Caco-2 (cell line): Measurements from ENCODE around the gene PLXNA4. TPM values are rescaled to one million over a fixed set of nuclear protein-coding genes. Genes with fewer than 3 reads are reported as not detected.

Source experiments
- BruUV-seq: library from RNA; stranded (reverse); fragments of 400-500 nt; replicated peaks from 2 replicates; lab custom pipeline; 2021; lab: Mats Ljungman, UMichigan
- CTCF ChIA-PET: fragments of 300-600 bp; sonication (Branson Sonifier 250); formaldehyde crosslinking; loops from one replicate; lab custom pipeline; 2022; ENCODE audit warnings: antibody characterized with exemption; lab: Charles Lee
- POLR2A ChIA-PET: fragments of 300-600 bp; sonication (Branson Sonifier 250); formaldehyde crosslinking; loops from one replicate; lab custom pipeline; 2022; ENCODE audit warnings: antibody characterized with exemption; lab: Charles Lee
- DNase-seq, 2 experiments: peaks; one replicate each; pipeline versions ENCODE4 v3.0.0 to v3.0.0-alpha.2; 2020 to 2022
- H3K27me3 ChIP-seq: replicated peaks from 2 replicates; pipeline ENCODE4 v1.6.0; 2011; ENCODE audit warnings: low read length; ENCODE audit not compliant: control insufficient read depth, insufficient read depth
- H3K36me3 ChIP-seq: 2 replicates; pipeline ENCODE4 v1.5.1; 2011; ENCODE audit warnings: low read length; ENCODE audit not compliant: control insufficient read depth, insufficient read depth
- H3K4me1 ChIP-seq: fragments of 250-450 bp; sonication (Bioruptor Pico); 2 replicates; pipeline ENCODE4 v1.5.1; 2020; ENCODE audit warnings: mild to moderate bottlenecking
- H3K4me3 ChIP-seq: 2 replicates; pipeline ENCODE4 v1.5.1; 2011; ENCODE audit warnings: low read depth, mild to moderate bottlenecking, control low read depth, low read length
- H3K9me3 ChIP-seq: fragments of 250-450 bp; sonication (Bioruptor Pico); 2 replicates; pipeline ENCODE4 v1.5.1; 2020; ENCODE audit warnings: mild to moderate bottlenecking, moderate library complexity
- H3K27ac Mint-ChIP-seq: one replicate; pipeline ENCODE4 v1.8.0; 2022; ENCODE audit warnings: mixed read lengths; ENCODE audit not compliant: unreplicated experiment
- H3K27me3 Mint-ChIP-seq: one replicate; pipeline ENCODE4 v1.8.0; 2022; ENCODE audit warnings: mixed read lengths; ENCODE audit not compliant: insufficient read depth, unreplicated experiment
- H3K36me3 Mint-ChIP-seq: one replicate; pipeline ENCODE4 v1.8.0; 2022; ENCODE audit warnings: mild to moderate bottlenecking, mixed read lengths; ENCODE audit not compliant: insufficient read depth, unreplicated experiment
- H3K4me1 Mint-ChIP-seq: one replicate; pipeline ENCODE4 v1.8.0; 2022; ENCODE audit warnings: low read depth, mixed read lengths; ENCODE audit not compliant: unreplicated experiment
- H3K4me3 Mint-ChIP-seq: one replicate; pipeline ENCODE4 v1.8.0; 2022; ENCODE audit warnings: mild to moderate bottlenecking, moderate library complexity, mixed read lengths; ENCODE audit not compliant: unreplicated experiment
- H3K9me3 Mint-ChIP-seq: one replicate; pipeline ENCODE4 v1.8.0; 2022; ENCODE audit warnings: mixed read lengths; ENCODE audit not compliant: unreplicated experiment
- CTCF ChIP-seq, 2 experiments: fragments of 200-600 bp in 1 of 2; IDR thresholded peaks; 1 replicate in 1 of 2; 2 replicates in 1 of 2; pipeline versions ENCODE4 v1.5.1 to v1.8.0; 2011 to 2022; ENCODE audit warnings: antibody characterized with exemption in 1 of 2, control low read depth in 1 of 2, inconsistent platforms in 1 of 2, low read depth in 1 of 2, low read length in 1 of 2, mild to moderate bottlenecking in 1 of 2, moderate library complexity in 1 of 2; ENCODE audit not compliant: insufficient read depth in 1 of 2, severe bottlenecking in 1 of 2, unreplicated experiment in 1 of 2
- intact Hi-C: fragments of 100-400 bp; cut with micrococcal nuclease; formaldehyde crosslinking; loops from one replicate; pipeline ENCODE4 v1.10.0; 2022; ENCODE audit not compliant: unreplicated experiment
- total RNA-seq: library from RNA; stranded (reverse); gene quantifications from 2 replicates; pipeline ENCODE4 v1.2.3, GENCODE V29; 2022

Gene PLXNA4
- total RNA-seq, 1 experiment from 2014 or later = 0.43 TPM

- Mint-ChIP-seq H3K4me1 (no peaks in the 10 kb centered on the region), H3K27me3 (peaks cover 40% of the 10 kb centered on the region)
- DNase-seq = no peak
Measured at GRCh38 chr7:132162556-132163144, 413.6 kb downstream of the PLXNA4 start.

GRCh38 chr7:132161976-132162375, 414.3 kb downstream of the PLXNA4 start:
- Histone ChIP-seq H3K36me3 (no peaks in the 10 kb centered on the region), H3K4me3 (no peak overlapping the region), H3K9me3 (no peaks in the 10 kb centered on the region), H3K27me3 (no peaks in the 10 kb centered on the region; the same call in none of the 2 replicates), H3K4me1 (no peaks in the 10 kb centered on the region)
- Mint-ChIP-seq H3K4me1 (no peaks in the 10 kb centered on the region), H3K9me3 (no peaks in the 10 kb centered on the region), H3K36me3 (no peaks in the 10 kb centered on the region), H3K4me3 (no peak overlapping the region), H3K27me3 (peaks cover 42% of the 10 kb centered on the region), H3K27ac (no peak overlapping the region)
- no TSS peak for BruUV-seq
- intact Hi-C loops = no loop called here
- no peak for DNase-seq
- no peak for TF ChIP-seq CTCF (IDR thresholded peaks at IDR 0.05; ENCODE audit: insufficient read depth in 1 of 2, low read depth in 1 of 2, low read length in 1 of 2, severe bottlenecking in 1 of 2, unreplicated experiment in 1 of 2)
- ChIA-PET CTCF (no interaction called here), POLR2A (no interaction called here)

More at GRCh38 chr7:132162556-132163144, 413.6 kb downstream of the PLXNA4 start:
- no peaks in the 10 kb centered on the region; the same call in none of the 2 replicates for H3K27me3 ChIP-seq
- H3K4me1 ChIP-seq = no peaks in the 10 kb centered on the region
- BruUV-seq = no TSS peak
- intact Hi-C loops = no loop called here
- Mint-ChIP-seq H3K36me3 (peaks cover 1% of the 10 kb centered on the region), H3K9me3 (no peaks in the 10 kb centered on the region), H3K27ac (no peak overlapping the region), H3K4me3 (no peak overlapping the region)
- H3K4me3 ChIP-seq = no peak overlapping the region
- no peak for TF ChIP-seq CTCF (IDR thresholded peaks at IDR 0.05; ENCODE audit: insufficient read depth in 1 of 2, low read depth in 1 of 2, low read length in 1 of 2, severe bottlenecking in 1 of 2, unreplicated experiment in 1 of 2)
- H3K9me3 ChIP-seq = no peaks in the 10 kb centered on the region
- no peaks in the 10 kb centered on the region for H3K36me3 ChIP-seq
- ChIA-PET CTCF (no interaction called here), POLR2A (no interaction called here)

- no peaks in the 10 kb centered on the region for H3K9me3 Mint-ChIP-seq
- no peak overlapping the region for H3K27ac Mint-ChIP-seq
- H3K9me3 ChIP-seq = no peaks in the 10 kb centered on the region
- no peak for TF ChIP-seq CTCF (IDR thresholded peaks at IDR 0.05; ENCODE audit: insufficient read depth in 1 of 2, low read depth in 1 of 2, low read length in 1 of 2, severe bottlenecking in 1 of 2, unreplicated experiment in 1 of 2)
- H3K36me3 Mint-ChIP-seq = no peaks in the 10 kb centered on the region
- H3K27me3 ChIP-seq = no peaks in the 10 kb centered on the region; the same call in none of the 2 replicates
- no peak for DNase-seq
- no peaks in the 10 kb centered on the region for H3K4me1 ChIP-seq
- CTCF ChIA-PET = no interaction called here
- H3K4me3 ChIP-seq = no peak overlapping the region
- no TSS peak for BruUV-seq
- POLR2A ChIA-PET = no interaction called here
- intact Hi-C loops = no loop called here
- H3K4me3 Mint-ChIP-seq = no peak overlapping the region
- H3K36me3 ChIP-seq = no peaks in the 10 kb centered on the region
- H3K27me3 Mint-ChIP-seq = peaks cover 42% of the 10 kb centered on the region
- no peaks in the 10 kb centered on the region for H3K4me1 Mint-ChIP-seq
Measured at GRCh38 chr7:132161533-132161915, 414.7 kb downstream of the PLXNA4 start.
